Upper lobe of left lung (tissue), 6 donors: ENCODE data around the gene PILRA. TPM values are rescaled to one million over a fixed set of nuclear protein-coding genes. Genes with fewer than 3 reads are reported as not detected.
"Not testable (repeated sequence)": the region's sequence is repeated elsewhere in the genome, so short reads cannot be mapped to it uniquely, and the experiment has no call there.

Experiments used
- ATAC-seq, 2 donors: fragments of 200-7000 bp; cut with Tn5 transposase; one replicate each; pipeline ENCODE4 v1.9.1; 2022; ENCODE audit warnings: mild to moderate bottlenecking in 2 of 2, moderate library complexity in 2 of 2; ENCODE audit not compliant: low FRiP score in 2 of 2
- DNase-seq, 2 donors: peaks; one replicate each; pipeline ENCODE4 v3.0.0-alpha.2; 2019 to 2020
- H3K27ac ChIP-seq, 4 donors: fragments of 200-600 bp; sonication (generic); one replicate each; pipeline ENCODE4 v1.5.1; 2016 to 2019
- H3K27me3 ChIP-seq, 4 donors: fragments of 200-600 bp; sonication (generic); one replicate each; pipeline ENCODE4 v1.5.1; 2017 to 2019
- H3K36me3 ChIP-seq, 4 donors: fragments of 200-600 bp; sonication (generic); one replicate each; pipeline ENCODE4 v1.5.1; 2016 to 2019
- H3K4me1 ChIP-seq, 4 donors: fragments of 200-600 bp; sonication (generic); one replicate each; pipeline ENCODE4 v1.5.1; 2018 to 2019
- H3K4me3 ChIP-seq, 4 donors: fragments of 200-600 bp; sonication (generic); one replicate each; pipeline ENCODE4 v1.5.1; 2017 to 2019; ENCODE audit warnings: mild to moderate bottlenecking in 2 of 4, moderate library complexity in 1 of 4
- H3K9me3 ChIP-seq, 4 donors: fragments of 200-600 bp; sonication (generic); one replicate each; pipeline ENCODE4 v1.5.1; 2018 to 2019
- CTCF ChIP-seq, 6 experiments: fragments of 450-650 bp in 4 of 6; fragments of 200-600 bp in 2 of 6; sonication (generic) in 2 of 6; IDR thresholded peaks; one replicate each; pipeline ENCODE4 v1.5.1; 2016 to 2019; ENCODE audit warnings: antibody characterized with exemption in 6 of 6
- EP300 ChIP-seq, 4 donors: sonication (generic); formaldehyde crosslinking; IDR thresholded peaks; one replicate each; pipeline ENCODE4 v1.5.1; 2017; ENCODE audit warnings: antibody characterized with exemption in 4 of 4, control low read depth in 2 of 4
- POLR2A ChIP-seq, 4 donors: fragments of 450-650 bp; IDR thresholded peaks; one replicate each; pipeline ENCODE4 v1.5.1; 2016 to 2017; ENCODE audit warnings: antibody characterized with exemption in 4 of 4, mild to moderate bottlenecking in 2 of 4
- POLR2AphosphoS5 ChIP-seq, 2 donors: sonication (generic); formaldehyde crosslinking; IDR thresholded peaks; one replicate each; pipeline ENCODE4 v1.5.1; 2017; ENCODE audit warnings: antibody characterized with exemption in 2 of 2
- WGBS, 2 donors: methylation state at CpG; one replicate each; pipeline ENCODE4 v1.1.5; 2017 to 2018; 5-methylcytosine and 5-hydroxymethylcytosine counted together
- total RNA-seq, 6 donors: library from RNA; depleted of rRNA in 4 of 6; stranded (reverse); fragments of >200 nt in 4 of 6; gene quantifications; one replicate each; pipeline versions ENCODE4 v1.1.0 to v1.2.1, GENCODE V29; 2016 to 2021
- donor health status: DM: no; HTN: no; CAD: no; lungs with moderate emphysema.
- donor health status: DM: no; HTN: yes; CAD: no; lungs with severe emphysema.

Gene PILRA
- total RNA-seq, 6 donors from 2014 or later: 15.2 to 52.4 (median 24.2) TPM

- peaks cover 9 to 28% (median 21%) of the 10 kb centered on the region in 4 donors for H3K4me1 ChIP-seq
- H3K36me3 ChIP-seq: peaks cover 0 to 8% (median 0%) of the 10 kb centered on the region in 4 donors
- H3K4me3 ChIP-seq: no peak overlapping the region
- WGBS, 2 donors: 90 to 91% methylated on average over 6 of the region's 6 CpGs
- TF ChIP-seq POLR2AphosphoS5 (IDR thresholded peaks at IDR 0.05): no peak
- no peak for TF ChIP-seq CTCF (IDR thresholded peaks at IDR 0.05)
- no peak for TF ChIP-seq EP300 (IDR thresholded peaks at IDR 0.05)
- no peak for TF ChIP-seq POLR2A (IDR thresholded peaks at IDR 0.05)
- peak overlapping the region in 2 of 4 donors; percentile 78 to 82 for H3K27ac ChIP-seq
- ATAC-seq: no peak
- no peak for DNase-seq
- no peaks in the 10 kb centered on the region for H3K9me3 ChIP-seq
- no peaks in the 10 kb centered on the region for H3K27me3 ChIP-seq
Measured at GRCh38 chr7:100370746-100371145, 2.5 kb upstream of the PILRA start.

GRCh38 chr7:100371561-100372171 is 1.6 kb upstream of the PILRA start:
- Histone ChIP-seq H3K4me1 (peaks cover 9 to 28% (median 18%) of the 10 kb centered on the region in 4 donors), H3K27me3 (no peaks in the 10 kb centered on the region), H3K4me3 (no peak overlapping the region), H3K27ac (peak overlapping the region in 3 of 4 donors; percentile 84 to 89 (median 89)), H3K9me3 (no peaks in the 10 kb centered on the region), H3K36me3 (peaks cover 0 to 8% (median 0%) of the 10 kb centered on the region in 4 donors)
- WGBS, 2 donors: 55 to 74% methylated on average over 5 to 7 of the region's 7 CpGs
- ATAC-seq (no peak), DNase-seq (no peak)
- TF ChIP-seq POLR2A (IDR thresholded peaks at IDR 0.05): no peak

GRCh38 chr7:100372256-100372655 is 1.0 kb upstream of the PILRA start:
- no peaks in the 10 kb centered on the region for H3K9me3 ChIP-seq
- DNase-seq (peak; percentile 50 to 66), ATAC-seq (peak; percentile 20 to 52)
- H3K36me3 ChIP-seq: peaks cover 0 to 8% (median 0%) of the 10 kb centered on the region in 4 donors
- peaks cover 9 to 25% (median 18%) of the 10 kb centered on the region in 4 donors for H3K4me1 ChIP-seq
- WGBS, 2 donors: 28 to 33% methylated on average over 4 to 8 of the region's 8 CpGs
- no peak overlapping the region for H3K4me3 ChIP-seq
- TF ChIP-seq POLR2AphosphoS5 (IDR thresholded peaks at IDR 0.05) (peak in 1 of 2 donors; percentile 42), CTCF (IDR thresholded peaks at IDR 0.05) (no peak), EP300 (IDR thresholded peaks at IDR 0.05) (no peak), POLR2A (IDR thresholded peaks at IDR 0.05) (peak in 1 of 4 donors; percentile 67)
- H3K27me3 ChIP-seq: no peaks in the 10 kb centered on the region
- H3K27ac ChIP-seq: peak overlapping the region; percentile 82 to 89 (median 86)

- DNase-seq (peak in 1 of 2 donors; percentile 35), ATAC-seq (peak in 1 of 2 donors; percentile 6)
- H3K27ac ChIP-seq: peak overlapping the region; percentile 82 to 89 (median 86)
- TF ChIP-seq POLR2A (IDR thresholded peaks at IDR 0.05) (no peak), POLR2AphosphoS5 (IDR thresholded peaks at IDR 0.05) (no peak), EP300 (IDR thresholded peaks at IDR 0.05) (no peak), CTCF (IDR thresholded peaks at IDR 0.05) (no peak)
- H3K27me3 ChIP-seq: no peaks in the 10 kb centered on the region
- H3K36me3 ChIP-seq: peaks cover 0 to 4% (median 0%) of the 10 kb centered on the region in 4 donors
- no peak overlapping the region for H3K4me3 ChIP-seq
- 58% methylated on average over 6 of the region's 6 CpGs; no CpG with 5 or more reads in 1 of the 2 donors for WGBS, 2 donors
- H3K9me3 ChIP-seq: no peaks in the 10 kb centered on the region
- peaks cover 9 to 23% (median 18%) of the 10 kb centered on the region in 4 donors for H3K4me1 ChIP-seq
Measured at GRCh38 chr7:100372694-100373093, 593 bp upstream of the PILRA start.

- H3K9me3 ChIP-seq, ATAC-seq, H3K36me3 ChIP-seq, H3K27me3 ChIP-seq, DNase-seq: not testable (repeated sequence)
- Histone ChIP-seq H3K4me3 (peak overlapping the region in 3 of 4 donors; percentile 18 to 40 (median 32)), H3K4me1 (peaks cover 9 to 23% (median 15%) of the 10 kb centered on the region in 4 donors), H3K27ac (peak overlapping the region; percentile 82 to 89 (median 86))
- 73 to 77% methylated on average over 13 to 14 of the region's 15 CpGs for WGBS, 2 donors
Measured at GRCh38 chr7:100373870-100374598, 747 bp downstream of the PILRA start.
